Ecto neural progenitor cell (in vitro differentiated cells): ENCODE data around the gene PNPLA5.

Experiments used
- DNase-seq: peaks from one replicate; pipeline ENCODE4 v3.0.0-alpha.2; 2018; ENCODE audit warnings: low spot score

PNPLA5 gene

DNA sequence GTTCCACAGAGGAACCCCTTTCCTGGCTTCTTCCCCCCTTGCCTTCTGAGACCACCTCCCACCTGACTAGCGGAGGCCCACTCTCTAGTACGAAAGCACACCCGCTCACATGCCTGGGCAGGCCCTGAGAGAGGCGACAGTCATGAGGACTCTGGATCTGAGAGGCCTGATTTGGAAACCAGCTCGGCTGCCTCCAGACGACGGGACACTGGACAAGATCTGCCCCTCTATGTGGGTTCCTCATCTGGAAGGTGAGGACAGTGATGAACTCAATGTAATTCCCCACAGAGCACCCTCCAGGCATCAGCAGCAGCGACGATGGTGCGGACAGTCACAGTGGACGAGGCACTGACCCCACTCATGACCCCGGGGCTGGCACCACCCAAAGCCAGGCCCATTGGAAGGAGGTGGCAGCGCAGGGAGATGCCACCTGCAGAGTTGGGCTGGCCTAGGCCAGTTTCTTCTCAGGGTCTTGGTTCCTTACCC, 37.0 kb downstream of the PNPLA5 start:
- no peak for DNase-seq

DNA sequence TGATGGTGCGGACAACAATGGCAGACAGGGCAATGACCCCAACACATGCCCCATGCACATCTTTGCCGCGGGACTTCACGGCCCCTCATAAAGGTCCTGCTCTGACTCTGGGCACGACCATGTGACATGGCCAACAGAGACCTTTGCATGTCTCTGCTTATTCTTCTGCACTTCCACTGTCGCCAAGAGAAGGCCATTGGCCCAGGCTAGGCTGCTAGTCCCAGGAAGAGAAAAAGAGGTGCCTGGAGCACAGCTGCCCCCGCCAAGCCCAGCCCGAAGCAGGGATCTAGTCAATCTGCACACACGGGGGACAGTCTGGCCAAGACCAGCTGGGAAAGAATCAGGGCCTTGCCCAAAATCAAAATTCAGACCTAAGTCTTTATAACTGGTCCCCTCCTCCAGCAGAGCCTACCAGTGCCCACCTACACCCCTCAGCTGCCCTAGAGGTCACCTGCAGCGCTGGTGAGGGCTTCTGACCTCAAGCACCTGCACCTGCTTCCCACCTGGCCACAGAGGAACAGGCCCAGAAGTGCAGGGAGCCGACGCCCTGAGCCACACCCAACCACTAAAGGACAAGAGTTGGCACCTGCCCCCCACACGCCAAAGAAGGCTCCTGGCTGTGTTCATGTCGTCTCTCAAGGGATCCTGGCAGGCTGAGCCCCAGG, 37.6 kb downstream of the PNPLA5 start:
- no peak for DNase-seq

DNA sequence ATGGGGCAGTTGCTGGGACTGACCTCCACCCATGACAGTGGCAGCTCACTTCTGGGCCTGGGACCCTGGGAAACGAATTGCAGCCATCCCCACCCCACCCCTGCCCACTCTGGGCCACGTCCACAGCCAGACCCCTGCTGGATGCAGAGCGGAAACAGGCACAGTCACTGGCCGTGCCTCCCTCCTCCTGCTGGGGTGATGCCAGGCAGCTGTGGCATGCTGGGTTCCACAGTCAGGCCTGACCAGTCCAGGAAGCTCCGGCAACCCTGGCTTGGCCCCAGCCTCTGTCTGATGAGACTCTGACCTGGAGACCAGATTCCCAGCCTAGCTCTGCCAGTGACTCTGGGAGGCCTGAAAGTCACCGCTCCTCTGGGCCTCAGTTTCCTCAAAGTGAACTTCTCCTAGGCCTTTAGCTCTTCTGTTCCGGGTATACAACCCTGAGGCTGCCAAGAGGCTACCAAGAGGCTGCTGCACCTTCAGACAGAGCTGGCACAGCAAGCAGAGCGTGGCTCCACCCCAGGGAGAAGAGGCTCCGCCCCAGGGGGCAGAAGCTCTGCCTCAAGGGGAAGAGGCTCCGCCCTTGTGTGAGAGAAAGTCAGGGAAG, 38.4 kb downstream of the PNPLA5 start:
- no peak for DNase-seq

DNA sequence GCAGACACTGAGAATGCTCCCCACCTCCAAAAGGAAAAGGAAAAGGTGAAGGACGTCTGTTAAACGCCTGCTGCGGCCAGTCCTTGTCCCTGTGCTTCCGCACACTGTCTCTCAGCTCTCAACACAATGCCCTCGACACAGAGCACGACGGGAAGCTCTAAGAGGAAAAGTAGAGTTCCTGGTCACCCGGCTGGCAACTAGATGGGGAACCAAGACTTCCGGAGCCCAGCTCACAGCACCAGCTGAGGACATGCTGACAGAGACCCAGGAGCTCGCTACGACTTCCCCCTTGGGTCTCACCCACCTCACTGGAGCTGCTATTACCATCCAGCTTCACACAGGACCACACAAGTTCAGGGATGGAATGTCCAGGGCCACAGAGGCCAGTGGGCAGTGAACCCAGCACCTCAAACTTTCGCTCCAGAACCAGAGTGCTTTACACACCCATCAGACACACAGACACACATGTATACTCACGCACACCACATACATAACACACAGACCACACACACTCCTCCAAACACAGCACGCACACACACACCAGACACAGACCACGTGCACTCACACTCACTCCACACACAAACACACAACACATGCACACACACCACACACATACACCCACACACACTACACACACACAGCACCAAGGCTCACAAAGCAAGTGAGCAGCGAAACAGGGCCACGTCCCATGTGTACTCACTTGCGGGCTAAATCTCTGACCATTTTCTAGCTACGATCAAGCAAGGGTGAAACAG, 39.1 kb downstream of the PNPLA5 start:
- DNase-seq: no peak

DNA sequence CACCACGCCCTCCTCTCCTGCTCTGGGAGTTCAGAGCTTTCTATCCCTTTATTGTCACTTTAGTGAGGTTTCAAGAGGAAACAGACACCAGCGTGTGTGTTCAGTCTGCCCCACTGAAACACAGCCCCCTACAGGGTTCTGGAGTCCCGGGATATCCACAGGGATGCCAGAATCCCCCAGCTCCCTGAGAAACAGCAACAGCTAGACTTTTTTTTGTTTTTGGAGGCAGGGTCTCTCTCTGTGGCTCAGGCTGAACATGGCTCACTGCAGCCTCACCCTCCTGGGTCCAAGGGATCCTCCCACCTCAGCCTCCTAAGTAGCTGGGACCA, 39.9 kb downstream of the PNPLA5 start:
- DNase-seq: no peak

DNA sequence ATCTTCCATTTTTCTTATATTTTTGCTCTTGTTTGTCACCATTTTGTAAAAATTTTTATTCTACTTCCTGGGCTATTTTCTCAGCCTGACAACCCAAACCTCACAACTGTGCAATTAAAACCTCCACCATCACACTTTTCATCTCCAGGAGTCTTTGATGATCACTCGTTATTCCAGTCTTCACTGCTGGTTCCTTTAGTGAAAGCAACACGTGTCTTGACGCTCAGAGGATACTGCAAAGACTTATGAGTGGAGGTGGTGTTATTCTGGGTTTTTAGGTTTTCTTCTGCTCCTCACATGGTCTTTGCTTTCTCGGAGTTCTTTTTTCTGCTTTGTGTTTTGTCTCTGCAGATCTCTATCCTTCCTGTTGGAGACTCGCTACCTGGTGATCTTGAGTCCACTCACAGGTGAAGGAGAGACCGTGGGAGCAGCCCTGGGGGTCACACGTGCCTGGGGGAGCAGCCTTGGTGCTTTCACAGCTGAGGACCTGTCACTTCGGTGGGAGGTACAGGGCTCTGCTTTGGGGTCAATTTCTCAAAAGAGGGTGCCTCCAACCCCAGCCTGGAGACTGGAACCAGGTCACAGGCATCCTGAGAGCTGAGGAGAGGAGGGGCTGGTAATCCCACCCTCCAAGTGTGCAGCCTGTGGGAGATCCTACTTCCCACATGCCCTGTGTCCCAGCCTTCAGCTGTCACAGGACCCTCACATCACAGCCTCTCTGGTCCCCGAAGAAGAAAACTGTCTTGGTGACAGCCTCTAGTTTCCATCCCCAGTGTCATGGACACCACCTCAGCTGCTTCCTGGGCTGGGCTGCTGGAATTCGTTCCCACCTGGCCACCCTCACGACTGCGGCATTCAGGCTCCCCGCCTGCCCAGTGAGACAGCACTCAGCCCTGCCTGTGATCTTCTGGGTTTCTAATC, 40.5 kb downstream of the PNPLA5 start:
- DNase-seq: no peak

DNA sequence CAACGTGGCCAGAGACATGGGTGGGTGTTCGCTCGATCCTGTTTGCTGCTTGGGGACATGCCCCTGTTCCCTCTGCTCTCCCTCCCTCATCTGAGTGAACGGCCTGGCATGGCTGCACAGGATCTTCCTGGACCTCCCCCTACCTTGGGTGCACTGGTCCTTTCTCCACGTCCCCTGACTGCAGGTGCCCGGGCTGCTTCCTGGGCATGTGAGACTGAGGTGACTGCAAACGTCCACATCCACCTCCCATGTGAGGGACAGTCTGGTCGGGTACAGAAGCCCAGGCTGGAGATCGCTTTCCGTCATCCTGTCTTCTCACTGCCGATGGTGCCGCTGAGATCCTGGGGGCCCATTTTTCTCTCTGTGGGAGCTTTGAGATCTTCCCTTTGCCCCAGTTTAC, 41.3 kb downstream of the PNPLA5 start:
- DNase-seq: no peak

DNA sequence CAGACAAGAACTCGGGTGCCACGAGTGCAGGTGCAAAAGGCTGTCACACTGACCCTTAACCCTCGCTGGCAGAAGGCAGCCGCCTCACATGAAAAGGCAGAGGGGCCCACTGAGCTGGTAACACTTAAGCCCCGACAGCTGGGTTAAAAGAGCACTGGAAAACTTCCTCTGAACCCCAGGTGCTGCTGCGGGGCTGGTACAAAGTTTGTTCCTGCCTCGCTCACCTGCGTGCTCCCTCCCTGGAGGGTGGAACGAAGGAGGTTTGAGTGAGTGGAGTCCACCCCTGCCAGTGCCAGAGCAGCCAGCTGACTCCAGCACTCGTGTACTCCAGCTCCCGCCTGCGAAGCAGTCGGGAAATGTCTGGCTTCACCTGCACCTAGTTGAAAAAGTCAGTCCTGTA, 42.1 kb downstream of the PNPLA5 start:
- DNase-seq: no peak

DNA sequence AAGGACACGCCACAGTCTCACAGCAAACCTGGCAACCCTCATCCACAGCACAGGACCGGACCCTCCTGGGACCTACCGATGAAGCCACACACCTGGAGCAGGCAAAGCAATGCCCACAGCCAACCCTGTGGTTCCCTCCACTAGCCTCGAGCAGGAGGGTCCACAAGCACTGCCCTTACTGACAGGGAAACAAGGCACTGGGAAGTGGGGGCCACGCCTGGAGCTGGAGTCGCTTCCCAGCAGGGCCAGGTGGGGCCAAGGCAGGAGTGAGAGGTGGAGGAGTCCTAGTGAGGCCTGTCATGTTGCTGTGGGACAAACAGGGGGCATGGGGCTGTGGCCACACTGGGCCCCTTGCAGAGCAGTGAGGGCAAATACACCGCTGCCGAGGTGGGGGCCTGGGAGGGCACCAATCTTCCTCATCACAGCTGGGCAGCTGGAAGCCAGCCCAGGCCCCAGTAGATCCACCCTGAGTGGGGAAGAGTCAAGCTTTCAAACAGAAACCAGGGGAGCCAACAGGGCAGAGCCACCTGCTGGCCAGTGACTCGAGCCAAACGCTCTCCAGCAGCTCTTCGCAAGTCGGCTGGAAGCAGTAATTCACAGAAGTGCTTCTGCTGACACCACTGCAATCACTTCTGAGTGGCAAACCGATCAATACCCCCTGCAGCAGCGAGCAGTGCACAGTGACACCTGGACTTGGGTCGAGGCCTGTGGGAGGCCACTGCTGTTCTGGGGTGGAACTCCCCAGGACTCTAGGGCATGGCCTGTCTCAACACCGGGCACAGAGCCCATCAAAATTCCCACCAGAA, 43.2 kb downstream of the PNPLA5 start:
- DNase-seq: no peak

DNA sequence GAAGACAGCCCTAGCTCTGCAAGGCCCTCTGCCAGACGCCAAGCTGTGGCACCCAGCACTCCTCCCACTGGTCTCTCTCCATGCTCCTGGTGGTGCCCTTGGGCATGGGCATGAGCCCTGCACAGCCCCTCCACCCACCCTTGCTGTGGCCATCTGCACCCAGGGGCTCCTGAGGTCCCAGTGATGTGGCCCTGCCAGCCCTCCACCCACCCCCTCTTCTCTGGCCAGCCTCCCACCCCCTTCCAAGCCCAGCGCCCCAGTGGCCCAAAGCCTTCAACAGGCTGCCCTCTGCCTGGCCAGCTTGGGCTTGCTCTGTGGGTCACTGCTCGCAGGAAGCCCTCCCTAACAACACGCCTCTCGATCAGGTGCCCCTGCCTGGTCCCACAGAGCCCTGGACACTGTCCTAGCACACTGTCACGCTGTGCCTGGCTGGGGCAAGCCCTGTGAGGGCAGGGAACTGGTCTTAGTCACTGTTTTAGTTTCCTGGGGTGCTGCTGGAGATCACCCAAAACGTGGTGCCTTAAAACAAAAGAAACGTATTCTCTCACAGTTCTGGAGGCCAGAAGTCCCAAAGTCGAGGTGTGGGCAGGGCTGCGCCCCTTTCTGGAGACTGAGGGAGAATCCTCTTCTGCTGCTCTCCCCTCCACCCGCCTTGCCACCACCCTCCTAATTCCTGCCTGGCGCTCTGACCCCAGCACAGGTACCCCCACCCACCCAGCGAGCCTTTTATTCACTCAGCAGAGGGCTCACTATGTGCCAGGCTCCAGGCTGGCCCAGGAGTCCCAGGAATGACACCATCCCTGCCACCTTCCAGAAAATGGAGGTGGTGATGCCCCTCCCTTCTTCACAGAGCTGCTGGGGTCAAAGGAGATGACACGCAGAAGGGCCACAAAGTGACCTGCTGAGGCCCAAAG, 44.2 kb downstream of the PNPLA5 start:
- no peak for DNase-seq

DNA sequence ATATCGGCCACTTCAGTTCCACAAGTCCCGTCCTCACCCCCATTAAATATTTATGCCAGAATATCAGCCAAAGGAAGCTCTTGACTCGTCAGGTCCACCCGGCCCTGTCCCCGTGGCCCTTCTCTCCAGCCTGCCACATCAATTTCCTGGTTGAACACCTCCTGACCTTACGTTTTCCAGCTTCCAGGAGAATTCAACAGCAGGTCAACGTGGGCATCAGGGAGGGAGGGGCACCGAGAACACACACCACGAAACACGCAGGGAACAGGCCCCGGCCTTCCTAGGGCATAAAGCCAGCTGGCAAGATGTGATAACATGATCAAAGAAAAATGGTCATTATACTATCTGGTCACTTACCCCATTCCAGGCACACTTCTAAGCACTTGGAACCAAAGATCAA, 44.8 kb downstream of the PNPLA5 start:
- DNase-seq: no peak

DNA sequence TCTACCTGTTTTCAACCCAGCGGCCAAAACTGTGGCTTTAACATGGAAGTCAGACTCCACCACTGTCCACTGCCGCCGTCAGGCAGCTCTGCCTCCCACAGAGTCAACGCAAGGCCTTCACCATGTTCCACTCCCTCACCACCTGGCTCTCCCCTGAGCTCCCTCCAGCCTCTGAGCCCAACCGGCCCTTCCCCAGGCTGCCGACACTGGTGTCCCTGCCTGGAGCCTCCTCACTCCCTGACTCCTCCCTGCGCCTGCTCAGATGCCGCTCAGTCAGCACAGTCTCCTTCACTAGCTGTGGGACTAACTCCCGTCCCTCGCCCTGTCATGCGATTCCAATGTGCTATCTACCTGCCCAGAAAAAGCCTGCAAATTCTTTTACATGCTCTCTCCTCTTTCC, 45.8 kb downstream of the PNPLA5 start:
- no peak for DNase-seq

DNA sequence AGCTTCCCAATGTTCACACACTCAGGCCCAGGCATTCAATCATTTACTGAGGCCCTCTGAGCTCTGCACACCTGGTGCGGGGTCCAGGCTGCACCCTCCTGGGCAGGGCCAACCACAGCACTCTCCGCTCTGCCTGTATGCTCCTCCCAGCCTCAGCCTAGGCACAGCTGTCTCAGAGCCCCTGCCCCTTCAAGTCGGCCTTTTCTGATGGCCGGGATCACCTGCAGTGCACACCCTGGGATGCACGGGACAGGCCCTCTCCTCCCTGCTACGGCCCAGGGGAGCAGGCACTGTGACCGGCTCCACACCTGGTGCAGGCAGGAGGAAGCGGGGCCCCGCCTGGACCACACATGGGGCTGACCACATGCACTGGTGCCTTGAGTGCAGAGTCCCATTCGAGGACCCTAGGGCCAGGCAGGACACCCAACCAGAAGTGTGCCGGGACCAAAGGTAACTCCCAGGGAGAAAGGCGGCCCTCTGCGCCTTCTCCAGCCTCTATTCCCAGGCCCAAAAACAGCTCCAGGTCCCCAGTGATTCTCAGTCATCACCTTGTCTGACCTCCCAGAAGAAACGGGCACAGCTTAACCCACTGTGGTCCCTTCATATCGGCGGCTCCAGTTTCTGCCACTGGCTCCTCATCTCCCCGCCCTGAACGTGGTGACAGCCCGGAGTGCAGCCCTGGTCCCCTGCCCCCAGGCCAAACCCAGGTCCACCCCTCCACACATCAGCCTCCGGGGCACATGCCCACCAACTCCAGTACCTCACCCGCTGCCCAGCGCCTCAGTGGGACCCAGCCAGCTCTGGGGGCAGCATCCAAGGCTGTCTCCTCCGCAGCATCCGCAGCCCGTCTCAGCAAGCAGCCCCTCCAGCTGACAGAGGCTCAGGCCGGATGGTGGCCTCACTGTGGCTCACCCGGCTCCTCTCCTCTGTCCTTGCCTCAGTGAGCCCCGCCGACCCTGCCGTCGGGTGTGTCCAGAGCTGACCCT, 47.0 kb downstream of the PNPLA5 start:
- no peak for DNase-seq

DNA sequence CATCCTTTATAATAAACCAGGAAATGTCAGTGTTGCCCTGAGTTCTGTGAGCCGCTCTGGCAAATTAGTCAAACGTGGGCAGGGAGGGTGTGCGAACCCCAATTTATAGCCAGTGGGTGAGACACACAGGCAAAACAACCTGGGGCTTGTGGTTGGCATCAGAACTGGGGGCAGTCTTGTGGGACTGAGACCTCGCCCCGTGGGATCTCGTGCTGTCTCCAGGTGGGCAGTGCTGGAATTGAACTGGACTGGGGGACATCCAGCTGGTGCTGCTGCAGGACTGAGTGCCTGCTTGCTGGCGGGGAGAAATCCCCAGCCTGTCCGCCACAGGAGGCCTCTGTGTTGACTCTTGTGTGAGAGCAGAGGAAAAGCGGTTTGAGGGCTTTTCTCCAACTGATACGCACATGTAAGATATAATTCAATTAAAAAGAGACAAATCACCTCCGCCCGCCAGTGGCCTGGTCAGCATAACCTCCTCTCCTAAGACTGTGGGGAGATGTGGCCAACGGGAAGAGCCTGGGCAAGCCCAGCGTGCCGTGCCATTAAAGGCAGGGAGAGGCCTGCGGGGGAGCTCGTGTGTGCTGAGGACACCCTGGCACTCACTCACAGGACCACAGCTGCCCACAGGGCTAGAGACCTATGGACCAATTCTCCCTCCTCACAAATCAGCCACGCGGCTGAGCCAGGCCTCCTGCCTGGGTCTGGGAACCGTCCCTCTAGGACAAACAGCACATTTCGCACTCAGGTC, 47.9 kb downstream of the PNPLA5 start:
- no peak for DNase-seq

DNA sequence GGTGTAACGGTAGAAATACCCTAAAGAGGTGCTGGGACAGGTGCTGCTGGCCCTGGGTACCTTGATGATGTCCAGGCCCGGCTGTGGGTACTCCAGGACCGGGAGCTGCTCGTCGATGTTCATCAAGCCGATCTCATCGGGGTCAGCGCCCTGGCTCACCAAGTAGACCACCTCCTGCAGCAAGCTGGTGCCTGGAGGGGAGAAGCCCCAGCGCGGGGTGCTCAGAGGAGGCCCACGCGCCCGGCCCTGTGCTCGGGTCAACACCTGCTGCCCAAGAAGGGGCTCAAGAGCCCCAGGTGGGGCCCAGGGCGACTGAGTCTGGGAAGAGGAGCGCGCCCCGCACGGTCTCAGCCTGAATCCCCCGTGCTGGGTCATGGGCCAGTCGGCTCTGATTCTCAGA, 50.1 kb downstream of the PNPLA5 start:
- no peak for DNase-seq

DNA sequence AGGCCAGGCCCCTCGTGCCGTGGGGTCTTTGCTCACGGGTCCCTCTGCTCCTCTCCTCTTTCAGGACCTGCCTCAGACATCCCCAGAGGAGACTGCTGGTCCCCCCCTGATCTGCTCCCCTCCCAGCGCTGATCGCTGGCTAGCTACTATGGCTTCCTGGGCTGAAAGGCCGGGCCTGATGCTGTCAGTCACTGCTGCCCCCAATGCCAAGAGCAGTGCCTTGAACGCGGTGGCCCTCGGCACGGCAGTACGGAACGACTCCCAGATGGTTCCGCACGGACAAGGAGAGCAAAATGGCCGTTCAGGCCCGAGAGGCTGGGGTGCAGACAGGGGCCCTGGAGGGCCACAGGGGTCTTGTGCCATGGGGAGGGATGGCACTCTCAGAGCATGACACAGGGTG, 51.0 kb downstream of the PNPLA5 start:
- no peak for DNase-seq

DNA sequence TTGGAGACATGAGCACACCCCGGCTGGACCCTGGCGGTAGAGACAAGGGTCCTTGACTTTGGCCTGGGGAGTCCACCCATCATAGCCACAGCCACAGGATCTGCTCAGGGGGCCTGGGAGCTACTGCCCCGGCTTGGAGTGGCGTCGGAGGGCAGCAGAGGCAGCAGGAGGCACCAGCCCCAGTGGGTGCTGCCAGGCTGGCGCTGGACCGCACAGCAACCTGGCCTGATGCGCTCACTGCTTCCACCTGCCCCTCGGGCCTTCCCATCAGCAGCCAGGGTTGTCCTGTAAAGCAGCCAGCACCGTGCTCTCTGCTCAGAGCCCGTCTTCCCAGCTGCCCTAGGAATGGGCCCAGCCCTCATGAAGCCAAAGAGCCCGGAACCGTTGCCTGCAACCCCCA, 51.4 kb downstream of the PNPLA5 start:
- no peak for DNase-seq

DNA sequence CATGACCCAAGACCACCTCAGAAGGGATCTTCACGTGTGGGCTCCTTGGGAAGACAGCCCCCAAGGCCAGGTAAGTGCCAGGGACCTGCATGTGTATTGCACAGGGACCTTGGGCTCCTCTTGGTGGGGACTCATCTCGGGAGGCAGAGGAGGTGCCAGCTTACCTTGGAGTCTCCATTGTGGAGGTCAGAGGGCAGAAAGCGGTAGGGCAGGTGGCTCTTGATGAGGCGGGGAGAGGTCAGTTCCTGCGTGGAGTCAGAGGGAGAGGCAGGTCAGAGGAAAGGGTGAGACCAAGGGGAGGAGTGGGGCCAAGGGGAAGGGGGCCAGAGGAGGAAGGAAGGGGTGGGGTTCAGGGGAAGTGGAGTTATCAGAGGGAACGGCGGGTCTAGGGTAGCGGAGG, 52.0 kb downstream of the PNPLA5 start:
- DNase-seq: no peak
